Adipocyte (in vitro differentiated cells): ENCODE results near the gene GMDS.

Experiments used
- DNase-seq: peaks from one replicate; pipeline ENCODE4 v3.0.0-alpha.2; 2015; ENCODE audit warnings: low read depth
- H3K27me3 ChIP-seq: replicated peaks from 2 replicates; pipeline ENCODE4 v1.7.0; 2013; ENCODE audit warnings: mild to moderate bottlenecking, low read length, moderate library complexity; ENCODE audit not compliant: control insufficient read depth, insufficient read depth
- H3K36me3 ChIP-seq: 2 replicates; pipeline ENCODE4 v1.7.0; 2013; ENCODE audit warnings: low read length, mild to moderate bottlenecking, moderate library complexity; ENCODE audit not compliant: control insufficient read depth, insufficient read depth, severe bottlenecking
- H3K4me1 ChIP-seq: 2 replicates; pipeline ENCODE4 v1.7.0; 2013; ENCODE audit warnings: mild to moderate bottlenecking, low read length, moderate library complexity; ENCODE audit not compliant: control insufficient read depth, insufficient read depth
- H3K4me3 ChIP-seq: 2 replicates; pipeline ENCODE4 v1.7.0; 2013; ENCODE audit warnings: mild to moderate bottlenecking, low read length, moderate library complexity
- H3K9ac ChIP-seq: 2 replicates; pipeline ENCODE4 v1.7.0; 2013; ENCODE audit warnings: mild to moderate bottlenecking, low read length, moderate library complexity
- H3K9me3 ChIP-seq: 2 replicates; pipeline ENCODE4 v1.7.0; 2013; ENCODE audit warnings: mild to moderate bottlenecking, low read length, moderate library complexity; ENCODE audit not compliant: control insufficient read depth

The GMDS gene

DNA sequence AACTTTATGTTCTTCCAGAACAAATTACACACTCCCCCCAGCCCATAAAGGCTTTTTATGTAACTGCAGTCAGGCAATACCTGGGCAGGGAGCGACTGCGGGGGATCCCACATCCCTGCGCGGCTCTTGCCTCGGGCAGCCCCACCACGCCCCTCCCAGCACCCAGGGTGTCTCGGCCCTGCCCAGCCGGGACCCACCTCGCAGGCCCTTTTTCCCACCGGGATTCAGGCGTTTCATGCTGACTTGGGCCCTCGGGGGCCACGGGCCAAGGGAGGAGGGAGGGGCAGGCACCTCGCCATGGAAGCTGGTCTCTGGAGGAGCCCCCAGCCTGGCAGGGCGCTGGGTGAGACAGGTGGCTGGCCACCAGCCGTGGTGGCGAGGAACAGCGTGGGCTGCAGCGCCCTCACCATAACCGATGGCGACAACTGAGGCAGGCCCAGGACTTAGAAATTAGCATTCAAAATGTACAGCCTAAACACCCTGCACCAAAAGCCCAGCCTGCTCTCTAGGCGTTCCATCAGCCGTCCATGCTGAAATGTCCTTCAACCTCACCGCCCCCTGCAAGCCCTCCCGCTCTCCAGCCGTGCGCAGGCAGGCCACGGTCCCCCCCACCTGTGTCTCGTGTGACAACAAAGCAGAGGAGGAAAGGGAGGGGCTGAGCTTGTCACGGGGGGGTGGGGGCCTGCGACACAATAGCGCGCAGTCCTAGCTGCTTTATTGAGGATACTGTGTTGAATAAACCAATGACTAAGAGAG is 650.8 kb downstream of the GMDS start:
- Histone ChIP-seq H3K4me3 (no peak overlapping the region), H3K9ac (no peak overlapping the region), H3K4me1 (peaks cover 4% of the 10 kb centered on the region), H3K36me3 (no peaks in the 10 kb centered on the region), H3K9me3 (peaks cover 8% of the 10 kb centered on the region), H3K27me3 (peaks cover 67% of the 10 kb centered on the region)
- DNase-seq: no peak

DNA sequence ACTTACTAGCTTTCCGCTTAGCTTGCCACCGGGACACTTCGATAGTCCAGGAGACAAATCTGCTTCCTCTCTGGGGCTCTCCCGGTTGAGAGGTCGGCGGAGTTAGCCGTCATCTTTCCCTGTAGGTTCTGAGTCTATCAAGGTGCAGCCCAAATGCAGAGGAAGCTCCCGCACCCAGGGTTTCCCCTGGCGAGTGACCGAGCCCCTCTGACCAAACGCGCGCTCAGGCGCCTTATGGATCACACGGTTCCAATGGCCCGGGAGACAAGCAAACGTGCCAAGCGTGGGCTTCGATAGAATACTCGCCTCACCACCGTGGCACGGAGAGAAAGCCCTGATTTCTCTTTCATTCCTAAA is 651.5 kb downstream of the GMDS start:
- peaks cover 8% of the 10 kb centered on the region for H3K9me3 ChIP-seq
- H3K4me1 ChIP-seq: peaks cover 4% of the 10 kb centered on the region
- H3K4me3 ChIP-seq: no peak overlapping the region
- H3K27me3 ChIP-seq: peaks cover 65% of the 10 kb centered on the region
- no peaks in the 10 kb centered on the region for H3K36me3 ChIP-seq
- no peak overlapping the region for H3K9ac ChIP-seq
- no peak for DNase-seq

DNA sequence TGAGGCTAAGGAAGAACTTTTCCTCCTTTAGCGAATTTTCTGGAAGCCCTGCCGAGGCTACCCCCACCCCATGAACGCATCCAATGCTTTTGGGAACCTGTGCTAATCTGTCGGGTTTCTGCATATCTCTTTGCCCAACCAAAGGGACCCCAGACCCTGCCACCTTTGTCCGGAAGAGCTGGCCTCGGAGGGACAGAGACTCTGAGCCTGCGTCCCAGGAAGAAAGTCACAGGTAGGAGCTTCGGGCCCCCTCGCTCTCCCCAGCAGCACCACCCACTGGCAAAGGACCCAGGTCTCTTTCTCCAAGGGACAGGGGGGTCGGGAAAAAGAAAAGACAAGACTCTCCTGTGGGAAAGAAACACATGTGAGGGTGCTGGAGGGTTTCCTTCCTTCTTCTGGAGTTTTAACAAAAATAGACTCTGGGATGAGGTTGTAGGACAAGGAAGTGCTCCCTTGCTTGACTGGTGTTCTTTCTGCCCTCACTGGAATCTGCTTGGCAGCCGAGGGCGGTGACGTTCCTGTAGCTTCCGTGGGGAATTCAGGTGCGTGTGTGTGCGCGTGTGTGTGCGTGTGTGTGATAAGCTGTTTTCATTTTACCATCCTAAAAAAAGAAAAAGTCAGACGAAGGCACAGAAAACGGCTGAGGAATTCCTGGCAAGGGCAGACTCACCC is 652.0 kb downstream of the GMDS start:
- no peak for DNase-seq
- Histone ChIP-seq H3K4me1 (peaks cover 4% of the 10 kb centered on the region), H3K9me3 (peaks cover 8% of the 10 kb centered on the region), H3K9ac (no peak overlapping the region), H3K27me3 (peaks cover 70% of the 10 kb centered on the region), H3K4me3 (no peak overlapping the region), H3K36me3 (no peaks in the 10 kb centered on the region)

DNA sequence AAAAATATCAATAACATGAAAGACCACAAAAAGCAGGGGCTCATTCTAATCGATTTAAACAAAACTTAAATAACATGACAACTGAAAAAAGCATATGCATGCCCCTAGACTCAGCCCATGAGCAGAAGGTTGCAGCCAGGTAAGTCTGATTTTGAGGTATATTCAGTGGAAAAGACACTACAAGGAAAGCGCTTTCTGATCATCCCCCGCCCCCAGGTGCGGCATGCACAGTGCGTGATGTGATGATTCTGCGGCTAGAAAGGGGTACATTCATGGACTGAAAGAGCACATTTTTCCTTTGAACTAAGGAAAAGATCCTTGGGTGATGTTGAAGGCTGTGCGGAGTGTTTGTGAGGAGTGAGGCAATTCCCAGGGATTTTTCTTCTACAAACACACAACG is 652.6 kb downstream of the GMDS start:
- Histone ChIP-seq H3K4me1 (peaks cover 4% of the 10 kb centered on the region), H3K36me3 (no peaks in the 10 kb centered on the region), H3K27me3 (peaks cover 71% of the 10 kb centered on the region), H3K9ac (no peak overlapping the region), H3K4me3 (no peak overlapping the region), H3K9me3 (peaks cover 8% of the 10 kb centered on the region)
- no peak for DNase-seq

DNA sequence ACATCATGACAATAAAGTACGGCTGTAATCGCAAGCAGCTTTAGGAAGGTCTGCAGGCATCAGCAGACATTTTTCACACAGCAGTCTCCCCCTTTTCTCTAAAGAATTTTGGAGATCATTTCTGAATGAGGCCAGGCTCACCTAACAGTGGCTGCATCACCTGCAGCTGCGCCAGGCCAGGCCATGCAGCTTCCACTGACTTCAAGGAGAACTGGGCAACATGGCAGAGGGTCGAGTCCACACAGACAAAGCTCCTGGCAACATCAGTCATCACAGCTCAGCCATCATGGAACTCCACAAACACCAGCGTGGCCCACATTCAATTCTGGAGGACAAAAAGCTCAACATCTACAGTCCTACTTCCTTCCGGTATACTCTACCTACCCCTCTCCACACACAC is 653.5 kb downstream of the GMDS start:
- Histone ChIP-seq H3K4me3 (no peak overlapping the region), H3K4me1 (peaks cover 4% of the 10 kb centered on the region), H3K36me3 (no peaks in the 10 kb centered on the region), H3K9me3 (peaks cover 8% of the 10 kb centered on the region), H3K27me3 (peaks cover 80% of the 10 kb centered on the region), H3K9ac (no peak overlapping the region)
- DNase-seq: no peak

DNA sequence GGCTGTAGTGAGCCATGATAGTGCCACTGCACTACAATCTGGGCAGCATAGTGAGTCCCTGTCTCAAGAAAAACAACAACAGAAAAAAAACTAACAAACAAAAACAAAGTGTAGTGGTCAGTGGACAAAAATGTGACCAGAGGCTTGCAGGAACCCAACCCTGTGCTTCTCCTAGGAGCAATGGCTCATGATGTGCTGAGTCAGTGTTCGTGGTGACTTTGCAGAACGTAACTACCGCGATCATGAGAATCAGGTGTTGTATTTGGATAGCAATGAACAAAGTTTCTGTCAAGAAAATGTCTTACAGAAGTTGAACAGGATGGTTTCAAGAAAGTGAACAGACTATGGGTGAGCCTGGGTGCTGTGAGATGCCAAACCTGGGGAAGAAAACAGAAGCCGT is 654.2 kb downstream of the GMDS start:
- no peak overlapping the region for H3K9ac ChIP-seq
- peaks cover 4% of the 10 kb centered on the region for H3K4me1 ChIP-seq
- DNase-seq: no peak
- H3K4me3 ChIP-seq: no peak overlapping the region
- H3K36me3 ChIP-seq: no peaks in the 10 kb centered on the region
- H3K27me3 ChIP-seq: peaks cover 82% of the 10 kb centered on the region
- peaks cover 8% of the 10 kb centered on the region for H3K9me3 ChIP-seq

DNA sequence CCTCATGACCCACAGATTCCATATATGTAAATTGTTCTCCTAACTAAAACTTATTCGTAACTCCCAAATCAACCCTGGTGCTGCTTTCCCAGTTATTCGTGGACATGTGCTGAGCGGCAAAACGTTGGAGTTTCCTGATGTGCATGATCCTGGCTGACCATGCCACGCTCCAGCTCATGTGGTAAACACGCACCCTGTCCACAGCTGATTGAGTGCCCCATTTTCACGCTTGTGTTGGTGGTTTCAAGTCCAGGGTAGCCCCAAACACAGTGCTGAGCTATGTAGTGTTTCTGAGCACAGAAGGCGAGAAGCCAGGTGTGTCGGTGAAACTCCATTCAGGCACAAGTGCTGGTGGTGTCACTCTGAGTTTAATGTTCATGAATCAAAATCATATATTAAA is 654.8 kb downstream of the GMDS start:
- Histone ChIP-seq H3K4me3 (no peak overlapping the region), H3K9ac (no peak overlapping the region), H3K4me1 (no peaks in the 10 kb centered on the region), H3K9me3 (peaks cover 8% of the 10 kb centered on the region), H3K36me3 (no peaks in the 10 kb centered on the region), H3K27me3 (peaks cover 77% of the 10 kb centered on the region)
- no peak for DNase-seq

DNA sequence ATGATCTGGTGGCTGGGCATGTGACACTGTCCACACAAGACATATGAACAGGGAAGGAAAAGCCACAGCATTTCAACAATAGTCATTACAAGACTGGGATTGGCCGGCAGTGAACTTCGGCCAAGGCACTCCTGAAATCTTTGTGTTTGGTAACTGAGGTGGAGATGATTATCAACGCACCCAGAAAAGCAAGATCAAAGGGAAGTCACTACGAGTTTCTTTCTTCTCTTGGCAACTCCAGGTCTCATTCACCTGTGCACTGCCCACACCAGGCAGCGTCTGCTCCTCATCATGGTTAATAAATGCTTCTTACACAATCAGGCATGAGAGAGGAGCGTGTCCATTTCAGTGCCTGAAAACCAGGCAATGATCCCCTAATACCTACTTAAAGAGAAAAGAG is 656.2 kb downstream of the GMDS start:
- no peaks in the 10 kb centered on the region for H3K4me1 ChIP-seq

DNA sequence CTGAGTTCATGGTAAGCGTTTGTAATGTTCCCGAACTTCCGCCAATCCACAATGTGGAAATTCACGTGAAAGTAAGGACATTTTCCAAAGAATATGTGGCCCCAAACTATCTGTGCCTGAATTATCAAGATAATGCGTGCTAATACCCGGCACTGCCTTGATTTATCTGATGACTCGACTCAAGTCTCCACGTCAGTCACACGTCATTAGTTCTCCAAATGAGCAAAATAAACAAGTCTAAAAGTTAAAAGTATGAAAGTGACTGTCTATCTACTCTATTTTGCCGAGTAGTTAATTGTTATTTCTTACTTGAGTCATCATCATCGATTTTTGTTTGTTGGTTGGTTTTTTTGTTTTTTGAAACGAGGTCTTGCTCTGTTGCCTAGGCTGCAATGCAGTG is 657.4 kb downstream of the GMDS start:
- Histone ChIP-seq H3K4me3 (no peak overlapping the region), H3K4me1 (no peaks in the 10 kb centered on the region), H3K9ac (no peak overlapping the region), H3K9me3 (peaks cover 13% of the 10 kb centered on the region), H3K27me3 (peaks cover 61% of the 10 kb centered on the region), H3K36me3 (no peaks in the 10 kb centered on the region)
- DNase-seq: no peak

More for the DNA sequence above, 656.2 kb downstream of the GMDS start:
- Histone ChIP-seq H3K27me3 (peaks cover 67% of the 10 kb centered on the region), H3K9ac (no peak overlapping the region), H3K4me3 (no peak overlapping the region), H3K36me3 (no peaks in the 10 kb centered on the region), H3K9me3 (peaks cover 9% of the 10 kb centered on the region)
- DNase-seq: no peak

DNA sequence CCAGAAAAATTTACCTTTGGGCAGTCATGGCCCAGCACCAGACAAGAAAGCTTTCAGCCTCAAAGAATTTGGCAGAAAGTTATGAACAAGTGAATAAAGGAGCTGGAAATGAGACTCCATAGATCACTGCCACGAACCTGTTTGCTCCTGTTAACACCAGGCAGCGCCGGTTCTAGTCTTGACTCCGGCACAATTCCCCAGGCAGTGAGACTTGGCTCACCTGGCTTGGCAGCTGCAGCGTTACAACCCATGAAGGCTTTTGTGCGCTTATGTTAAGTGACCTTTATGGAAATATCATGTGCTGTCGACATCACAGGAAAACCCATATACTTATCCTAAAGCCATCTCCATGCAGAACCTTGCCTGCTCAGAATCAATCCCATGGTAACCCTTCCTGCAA is 657.9 kb downstream of the GMDS start:
- no peak for DNase-seq
- no peaks in the 10 kb centered on the region for H3K4me1 ChIP-seq
- H3K9ac ChIP-seq: no peak overlapping the region
- peaks cover 57% of the 10 kb centered on the region for H3K27me3 ChIP-seq
- H3K4me3 ChIP-seq: no peak overlapping the region
- H3K9me3 ChIP-seq: peaks cover 13% of the 10 kb centered on the region
- no peaks in the 10 kb centered on the region for H3K36me3 ChIP-seq

DNA sequence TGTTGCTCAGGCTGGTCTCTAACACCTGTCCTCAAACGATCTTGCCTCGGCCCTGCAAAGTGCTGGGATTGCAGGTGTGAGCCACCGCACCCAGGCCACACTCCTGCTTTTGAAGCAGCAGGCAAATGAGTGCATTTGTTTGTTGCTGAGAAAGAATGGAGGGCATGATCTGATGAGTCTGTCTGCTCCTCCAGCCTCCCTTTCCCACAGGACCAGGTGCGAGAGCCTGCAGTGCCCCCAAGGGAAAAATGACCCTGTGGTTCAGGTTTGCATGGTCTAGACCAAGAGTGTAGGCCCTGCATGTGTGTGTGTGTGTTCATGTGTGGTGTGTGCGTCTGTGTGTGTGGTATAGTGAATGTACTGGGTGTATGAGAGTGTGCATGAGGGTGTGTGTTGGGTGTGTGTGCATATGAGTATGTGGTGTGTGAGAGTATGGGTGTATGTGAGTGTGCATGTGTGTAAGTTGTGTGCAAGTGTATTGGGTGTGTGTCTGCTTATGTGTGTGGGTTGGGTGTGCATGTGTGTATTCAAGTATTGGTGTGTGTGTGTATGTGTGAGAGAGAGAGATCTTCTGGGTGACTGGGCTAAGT is 658.4 kb downstream of the GMDS start:
- H3K27me3 ChIP-seq: peaks cover 51% of the 10 kb centered on the region
- DNase-seq: no peak
- H3K4me3 ChIP-seq: no peak overlapping the region

More for the DNA sequence above, 658.4 kb downstream of the GMDS start:
- Histone ChIP-seq H3K9ac (no peak overlapping the region), H3K36me3 (no peaks in the 10 kb centered on the region), H3K9me3 (peaks cover 13% of the 10 kb centered on the region), H3K4me1 (no peaks in the 10 kb centered on the region)
